ENCODE measurements around the gene MORN1. TPM values are rescaled to one million over a fixed set of nuclear protein-coding genes. Genes with fewer than 3 reads are reported as not detected.

Gene MORN1
- total and polyA plus RNA-seq, 2 donors (not counting 3 experiments of a cell fraction or from before 2014, with no cell fraction given): 4.3 to 6.4 TPM

DNA sequence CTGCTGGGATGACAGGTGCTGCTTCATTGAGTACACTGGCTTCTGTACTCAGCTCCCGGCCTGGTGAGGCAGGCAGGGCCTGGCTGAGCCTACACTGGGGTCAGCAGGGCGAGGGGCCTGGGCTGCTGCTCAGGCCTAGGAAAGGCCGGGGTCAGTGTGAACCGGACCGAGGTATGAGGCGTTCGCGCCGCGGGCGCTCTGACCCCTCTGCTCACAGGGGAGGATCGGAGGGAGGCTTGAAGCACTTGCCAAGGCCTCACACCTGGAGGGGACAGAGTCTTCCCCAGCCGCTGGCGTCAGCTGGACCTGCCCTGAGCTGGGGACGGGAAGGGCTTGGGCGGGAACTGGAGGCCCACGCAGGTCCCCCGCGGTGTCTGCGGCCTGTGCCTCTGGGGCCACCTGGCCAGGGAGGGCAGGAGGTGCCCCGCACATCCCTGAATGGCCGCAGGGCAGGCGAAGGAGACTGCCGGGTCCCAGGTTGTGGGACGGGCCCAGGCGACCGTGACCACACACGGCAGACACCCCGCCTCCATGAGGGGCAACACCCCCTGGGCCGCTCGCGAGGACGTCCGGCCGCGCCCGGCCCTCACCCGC, 20.5 kb upstream of the MORN1 start:
- H4K20me1 ChIP-seq (replicated peaks; ENCODE audit: control insufficient read depth, extremely low read depth, insufficient read depth, low read length): no peaks in the 10 kb centered on the region
- FAIRE-seq (no peak), DNase-seq (ENCODE audit: low read depth, low spot score) (no peak)
- dilution Hi-C loops (cut with MboI; ENCODE audit: extremely low pct_ligation_motif_present, low sequenced_read_pairs) (no loop called here), intact Hi-C loops (cut with micrococcal nuclease) (loop anchor here (1.0 to 5.0 kb wide), 4 partner anchors 21 to 655 kb away; partner anchors contain the start of genes MORN1, PRDM16 and RER1)
- peak overlapping the region; percentile 57 for H3K27ac ChIP-seq (ENCODE audit: insufficient read depth, low read depth, low read length)
- TSS peak; percentile 69 for BruUV-seq (replicated peaks)
- H3K4me2 ChIP-seq (ENCODE audit: insufficient read depth, low read length): peak overlapping the region; percentile 78
- H3K27me3 ChIP-seq (ENCODE audit: control insufficient read depth in 2 of 2, insufficient read depth in 2 of 2, low read length in 2 of 2): no peaks in the 10 kb centered on the region
- H3K4me1 ChIP-seq (ENCODE audit: control insufficient read depth, extremely low read depth, insufficient read depth, low read length): peaks cover 10% of the 10 kb centered on the region
- H3K79me2 ChIP-seq (ENCODE audit: control insufficient read depth, insufficient read depth, low read length): peaks cover 4% of the 10 kb centered on the region
- H3K4me3 ChIP-seq (replicated peaks in 1 of 3; ENCODE audit: insufficient read depth in 1 of 3, low read depth in 1 of 3, low read length in 3 of 3): peak overlapping the region; percentile 57 to 85 (median 71)
- no peaks in the 10 kb centered on the region for H3K9me3 ChIP-seq (replicated peaks; ENCODE audit: control insufficient read depth, insufficient read depth, low read length)
- H2AFZ ChIP-seq (ENCODE audit: low read depth, low read length): peak overlapping the region; percentile 58
- TF ChIP-seq, protein P1, sequence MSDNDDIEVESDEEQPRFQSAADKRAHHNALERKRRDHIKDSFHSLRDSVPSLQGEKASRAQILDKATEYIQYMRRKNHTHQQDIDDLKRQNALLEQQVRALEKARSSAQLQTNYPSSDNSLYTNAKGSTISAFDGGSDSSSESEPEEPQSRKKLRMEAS (IDR thresholded peaks at IDR 0.05; ENCODE audit: insufficient read depth, insufficient read length): no peak
- no peak for TF ChIP-seq POLR2A (IDR thresholded peaks at IDR 0.05; ENCODE audit: low read depth, low read length)
- TF ChIP-seq, protein P2, sequence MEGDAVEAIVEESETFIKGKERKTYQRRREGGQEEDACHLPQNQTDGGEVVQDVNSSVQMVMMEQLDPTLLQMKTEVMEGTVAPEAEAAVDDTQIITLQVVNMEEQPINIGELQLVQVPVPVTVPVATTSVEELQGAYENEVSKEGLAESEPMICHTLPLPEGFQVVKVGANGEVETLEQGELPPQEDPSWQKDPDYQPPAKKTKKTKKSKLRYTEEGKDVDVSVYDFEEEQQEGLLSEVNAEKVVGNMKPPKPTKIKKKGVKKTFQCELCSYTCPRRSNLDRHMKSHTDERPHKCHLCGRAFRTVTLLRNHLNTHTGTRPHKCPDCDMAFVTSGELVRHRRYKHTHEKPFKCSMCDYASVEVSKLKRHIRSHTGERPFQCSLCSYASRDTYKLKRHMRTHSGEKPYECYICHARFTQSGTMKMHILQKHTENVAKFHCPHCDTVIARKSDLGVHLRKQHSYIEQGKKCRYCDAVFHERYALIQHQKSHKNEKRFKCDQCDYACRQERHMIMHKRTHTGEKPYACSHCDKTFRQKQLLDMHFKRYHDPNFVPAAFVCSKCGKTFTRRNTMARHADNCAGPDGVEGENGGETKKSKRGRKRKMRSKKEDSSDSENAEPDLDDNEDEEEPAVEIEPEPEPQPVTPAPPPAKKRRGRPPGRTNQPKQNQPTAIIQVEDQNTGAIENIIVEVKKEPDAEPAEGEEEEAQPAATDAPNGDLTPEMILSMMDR (IDR thresholded peaks at IDR 0.05; ENCODE audit: extremely low read depth in 1 of 2, insufficient read depth in 1 of 2, low read depth in 1 of 2, low read length in 2 of 2): no peak
- no peak for TF ChIP-seq EZH2 (IDR thresholded peaks at IDR 0.05; ENCODE audit: borderline replicate concordance, low read depth, low read length, severe bottlenecking)
- TF ChIP-seq POLR2AphosphoS5 (IDR thresholded peaks at IDR 0.05; ENCODE audit: insufficient read depth, low read depth, low read length): no peak
- TF ChIP-seq GATA2 (IDR thresholded peaks at IDR 0.05; ENCODE audit: insufficient read depth, insufficient read length, low read depth, low read length): no peak
- no peak for TF ChIP-seq JUN (IDR thresholded peaks at IDR 0.05; ENCODE audit: borderline replicate concordance, insufficient read depth, insufficient read length, low read depth)
- no peak for TF ChIP-seq MYC (IDR thresholded peaks at IDR 0.05; ENCODE audit: low read depth, low read length)
- no peak for TF ChIP-seq FOS (IDR thresholded peaks at IDR 0.05; ENCODE audit: borderline replicate concordance, insufficient read depth, low read length)
- peaks cover 2 to 13% of the 10 kb centered on the region in 2 experiments for H3K36me3 ChIP-seq (ENCODE audit: control insufficient read depth in 2 of 2, extremely low read depth in 1 of 2, insufficient read depth in 2 of 2, low read length in 2 of 2)
- CTCF ChIA-PET: interaction anchor here (1.9 kb wide), 1 partner anchor 136 kb away, joined by 9 read pairs; no protein-coding TSS in a partner anchor
- H3K9me1 ChIP-seq (replicated peaks; ENCODE audit: control insufficient read depth, extremely low read depth, insufficient read depth, low read length): no peaks in the 10 kb centered on the region
- H3K9ac ChIP-seq (replicated peaks; ENCODE audit: extremely low read depth, insufficient read depth, low read length): peak overlapping the region; percentile 78
- POLR2A ChIA-PET: no interaction called here
